PC-3 (cell line): Measurements from ENCODE around the gene OLR1.

Experiments used
- CTCF ChIP-seq: fragments of 300-600 bp; sonication (generic); conservative IDR thresholded peaks from 2 replicates; pipeline ENCODE4 v1.5.1; 2017; ENCODE audit warnings: antibody characterized with exemption, low read depth, mild to moderate bottlenecking, low read length
- EZH2 ChIP-seq: fragments of 300-600 bp; sonication (generic); IDR thresholded peaks from one replicate; pipeline ENCODE4 v1.6.1; 2017; ENCODE audit warnings: antibody characterized with exemption, mild to moderate bottlenecking, low read length; ENCODE audit not compliant: unreplicated experiment
- EZH2phosphoT487 ChIP-seq: fragments of 300-600 bp; sonication (generic); IDR thresholded peaks from 2 replicates; pipeline ENCODE4 v1.6.1; 2018; ENCODE audit warnings: mild to moderate bottlenecking, antibody characterized with exemption, low read length, borderline replicate concordance

- TF ChIP-seq CTCF, result no peak
- TF ChIP-seq EZH2, result no peak
- TF ChIP-seq EZH2phosphoT487, result no peak
These were observed 33.4 kb upstream of the OLR1 start for GRCh38 chr12:10205220-10205807.
